Measurements from ENCODE around the gene MYRIP.
"Not testable (repeated sequence)": the region's sequence is repeated elsewhere in the genome, so short reads cannot be mapped to it uniquely, and the experiment has no call there.

MYRIP gene

DNA sequence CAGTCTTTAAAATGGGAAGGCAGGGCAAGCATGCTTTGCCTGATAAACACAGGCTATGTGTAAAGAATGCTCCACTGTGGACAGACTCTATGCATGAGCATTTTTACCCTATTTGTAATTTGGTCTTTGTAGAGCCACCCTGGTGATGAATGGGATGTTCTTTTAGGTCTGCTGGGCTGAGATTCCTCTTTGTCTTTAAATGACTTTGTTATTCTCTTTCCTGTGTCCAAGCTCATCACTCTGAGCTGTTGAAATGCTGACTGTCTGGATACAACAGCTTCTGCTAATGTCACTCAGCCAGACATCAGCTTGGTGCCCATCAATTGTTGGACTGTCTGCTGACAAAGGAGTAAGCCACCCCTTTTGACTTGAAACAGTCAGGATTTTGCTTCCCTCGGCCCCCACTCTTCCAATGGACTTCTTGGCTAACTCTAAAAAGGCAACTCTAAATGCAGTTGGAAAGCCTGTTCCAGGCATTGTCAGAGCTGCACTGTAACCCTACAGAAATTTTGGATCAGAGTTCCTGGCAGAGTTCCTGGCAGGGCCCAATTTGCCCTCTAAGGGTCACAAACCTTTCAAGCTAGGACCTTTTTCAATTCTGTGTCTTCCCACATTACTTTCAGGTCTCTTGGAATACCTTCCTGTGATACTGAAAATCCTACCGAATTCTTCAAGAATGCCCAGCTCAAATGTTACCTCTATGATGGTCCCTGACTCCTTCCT, 459.6 kb downstream of the MYRIP start:
- H3K4me3 ChIP-seq (ENCODE audit: low read depth in 1 of 2, low read length in 2 of 2), result no peak overlapping the region
- H3K4me1 ChIP-seq (ENCODE audit: insufficient read depth, low read length), result no peaks in the 10 kb centered on the region
- H3K9ac ChIP-seq (ENCODE audit: low read length), result no peak overlapping the region
- H3K27me3 ChIP-seq (ENCODE audit: control insufficient read depth in 1 of 2, insufficient read depth in 2 of 2, low read length in 2 of 2), result no peaks in the 10 kb centered on the region
- H3K9me3 ChIP-seq (ENCODE audit: low read length), result no peaks in the 10 kb centered on the region
- no peaks in the 10 kb centered on the region for H3K36me3 ChIP-seq (ENCODE audit: insufficient read depth, low read length)
- no peak overlapping the region for H3K27ac ChIP-seq (ENCODE audit: low read depth, low read length)

DNA sequence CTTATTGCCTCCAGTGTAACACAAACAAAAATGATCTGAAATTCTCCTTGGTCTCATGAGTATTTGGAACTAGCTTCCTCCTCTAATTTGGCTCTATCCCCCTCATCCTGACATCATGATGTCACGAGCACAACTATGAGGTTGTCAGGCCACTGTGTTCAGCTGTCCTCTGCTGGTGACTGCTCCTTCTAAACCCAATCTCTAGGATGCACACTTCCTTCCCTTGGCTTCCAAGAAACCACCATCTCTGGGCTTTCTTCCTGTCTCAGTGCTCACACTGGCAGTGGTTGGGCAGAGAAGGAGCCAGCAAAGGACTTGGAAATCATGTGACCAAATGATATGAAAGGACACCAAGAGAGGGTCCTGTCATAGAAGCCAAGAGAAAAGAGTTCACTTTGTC, 469.4 kb downstream of the MYRIP start:
- no peaks in the 10 kb centered on the region for H3K9me3 ChIP-seq (ENCODE audit: low read length)
- H3K4me3 ChIP-seq (ENCODE audit: low read depth in 1 of 2, low read length in 2 of 2), result no peak overlapping the region
- no peak overlapping the region for H3K27ac ChIP-seq (ENCODE audit: low read depth, low read length)
- no peak overlapping the region for H3K9ac ChIP-seq (ENCODE audit: low read length)
- H3K4me1 ChIP-seq (ENCODE audit: insufficient read depth, low read length), result no peaks in the 10 kb centered on the region
- H3K36me3 ChIP-seq (ENCODE audit: insufficient read depth, low read length), result no peaks in the 10 kb centered on the region
- H3K27me3 ChIP-seq (ENCODE audit: control insufficient read depth in 1 of 2, insufficient read depth in 2 of 2, low read length in 2 of 2), result no peaks in the 10 kb centered on the region

DNA sequence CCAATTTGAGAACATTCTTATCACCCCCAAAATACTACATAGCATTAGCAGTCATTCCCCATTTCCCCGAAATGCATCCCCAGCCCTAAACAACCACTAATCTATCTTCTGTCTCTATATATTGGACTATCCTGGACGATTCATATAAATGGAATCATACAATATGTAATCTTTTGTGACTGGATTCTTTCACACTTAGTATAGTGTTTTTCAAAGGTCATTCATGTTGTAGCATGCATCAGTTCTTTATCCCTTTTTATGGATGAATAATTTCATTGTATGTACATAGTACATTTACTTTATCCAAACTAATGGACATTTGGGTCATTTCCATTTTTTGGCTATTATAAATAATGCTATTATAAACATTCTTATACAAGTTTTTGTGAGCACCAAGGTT, 472.6 kb downstream of the MYRIP start:
- no peak overlapping the region for H3K4me3 ChIP-seq (ENCODE audit: low read depth in 1 of 2, low read length in 2 of 2)
- no peak overlapping the region for H3K27ac ChIP-seq (ENCODE audit: low read depth, low read length)
- no peaks in the 10 kb centered on the region for H3K9me3 ChIP-seq (ENCODE audit: low read length)
- no peak overlapping the region for H3K9ac ChIP-seq (ENCODE audit: low read length)
- no peaks in the 10 kb centered on the region for H3K4me1 ChIP-seq (ENCODE audit: insufficient read depth, low read length)
- no peaks in the 10 kb centered on the region for H3K27me3 ChIP-seq (ENCODE audit: control insufficient read depth in 1 of 2, insufficient read depth in 2 of 2, low read length in 2 of 2)
- no peaks in the 10 kb centered on the region for H3K36me3 ChIP-seq (ENCODE audit: insufficient read depth, low read length)

DNA sequence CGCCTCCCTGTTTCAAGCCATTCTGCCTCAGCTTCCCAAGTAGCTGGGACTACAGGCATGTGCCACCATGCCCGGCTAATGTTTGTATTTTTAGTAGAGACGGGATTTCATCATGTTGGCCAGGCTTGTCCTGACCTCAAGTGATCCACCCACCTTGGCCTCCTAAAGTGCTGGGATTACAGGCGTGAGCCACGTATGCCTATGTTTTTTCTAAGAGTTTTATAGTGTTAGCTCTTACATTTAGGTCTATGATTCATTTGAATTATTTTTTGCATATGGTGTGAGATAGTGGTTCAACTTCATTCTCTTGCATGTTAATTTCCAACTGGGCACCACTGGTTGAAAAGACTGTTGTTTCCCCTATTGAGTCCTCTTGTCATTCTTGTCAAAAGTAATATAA, 473.6 kb downstream of the MYRIP start:
- H3K9ac ChIP-seq (ENCODE audit: low read length); H3K27me3 ChIP-seq (ENCODE audit: control insufficient read depth in 1 of 2, insufficient read depth in 2 of 2, low read length in 2 of 2); H3K9me3 ChIP-seq (ENCODE audit: low read length); H3K4me1 ChIP-seq (ENCODE audit: insufficient read depth, low read length); H3K4me3 ChIP-seq (ENCODE audit: low read depth in 1 of 2, low read length in 2 of 2); H3K36me3 ChIP-seq (ENCODE audit: insufficient read depth, low read length); H3K27ac ChIP-seq (ENCODE audit: low read depth, low read length): not testable (repeated sequence)

- Histone ChIP-seq H3K4me3 (ENCODE audit: low read depth in 1 of 2, low read length in 2 of 2) (no peak overlapping the region), H3K36me3 (ENCODE audit: insufficient read depth, low read length) (no peaks in the 10 kb centered on the region), H3K9me3 (ENCODE audit: low read length) (no peaks in the 10 kb centered on the region), H3K9ac (ENCODE audit: low read length) (no peak overlapping the region), H3K27me3 (ENCODE audit: control insufficient read depth in 1 of 2, insufficient read depth in 2 of 2, low read length in 2 of 2) (no peaks in the 10 kb centered on the region), H3K4me1 (ENCODE audit: insufficient read depth, low read length) (no peaks in the 10 kb centered on the region), H3K27ac (ENCODE audit: low read depth, low read length) (no peak overlapping the region)
These were observed 477.8 kb downstream of the MYRIP start for GRCh38 chr3:40287248-40287647.

GRCh38 chr3:40290396-40290795, 481.0 kb downstream of the MYRIP start:
- no peak overlapping the region for H3K27ac ChIP-seq (ENCODE audit: low read depth, low read length)
- no peak overlapping the region for H3K4me3 ChIP-seq (ENCODE audit: low read depth in 1 of 2, low read length in 2 of 2)

GRCh38 chr3:40291471-40291870, 482.1 kb downstream of the MYRIP start:
- Histone ChIP-seq H3K9me3 (ENCODE audit: low read length) (no peaks in the 10 kb centered on the region), H3K36me3 (ENCODE audit: insufficient read depth, low read length) (peaks cover 4% of the 10 kb centered on the region), H3K4me3 (ENCODE audit: low read depth in 1 of 2, low read length in 2 of 2) (no peak overlapping the region), H3K27ac (ENCODE audit: low read depth, low read length) (no peak overlapping the region), H3K27me3 (ENCODE audit: control insufficient read depth in 1 of 2, insufficient read depth in 2 of 2, low read length in 2 of 2) (no peaks in the 10 kb centered on the region), H3K9ac (ENCODE audit: low read length) (no peak overlapping the region), H3K4me1 (ENCODE audit: insufficient read depth, low read length) (no peaks in the 10 kb centered on the region)

More at GRCh38 chr3:40290396-40290795, 481.0 kb downstream of the MYRIP start:
- H3K9ac ChIP-seq (ENCODE audit: low read length), result no peak overlapping the region
- H3K4me1 ChIP-seq (ENCODE audit: insufficient read depth, low read length), result no peaks in the 10 kb centered on the region
- no peaks in the 10 kb centered on the region for H3K9me3 ChIP-seq (ENCODE audit: low read length)
- no peaks in the 10 kb centered on the region for H3K27me3 ChIP-seq (ENCODE audit: control insufficient read depth in 1 of 2, insufficient read depth in 2 of 2, low read length in 2 of 2)
- H3K36me3 ChIP-seq (ENCODE audit: insufficient read depth, low read length), result peaks cover 4% of the 10 kb centered on the region

GRCh38 chr3:40292637-40293349, 483.4 kb downstream of the MYRIP start:
- no peak overlapping the region for H3K27ac ChIP-seq (ENCODE audit: low read depth, low read length)
- H3K36me3 ChIP-seq (ENCODE audit: insufficient read depth, low read length), result peaks cover 4% of the 10 kb centered on the region
- no peaks in the 10 kb centered on the region for H3K9me3 ChIP-seq (ENCODE audit: low read length)
- H3K27me3 ChIP-seq (ENCODE audit: control insufficient read depth in 1 of 2, insufficient read depth in 2 of 2, low read length in 2 of 2), result no peaks in the 10 kb centered on the region
- H3K4me1 ChIP-seq (ENCODE audit: insufficient read depth, low read length), result no peaks in the 10 kb centered on the region
- H3K4me3 ChIP-seq (ENCODE audit: low read depth in 1 of 2, low read length in 2 of 2), result no peak overlapping the region
- H3K9ac ChIP-seq (ENCODE audit: low read length), result no peak overlapping the region

DNA sequence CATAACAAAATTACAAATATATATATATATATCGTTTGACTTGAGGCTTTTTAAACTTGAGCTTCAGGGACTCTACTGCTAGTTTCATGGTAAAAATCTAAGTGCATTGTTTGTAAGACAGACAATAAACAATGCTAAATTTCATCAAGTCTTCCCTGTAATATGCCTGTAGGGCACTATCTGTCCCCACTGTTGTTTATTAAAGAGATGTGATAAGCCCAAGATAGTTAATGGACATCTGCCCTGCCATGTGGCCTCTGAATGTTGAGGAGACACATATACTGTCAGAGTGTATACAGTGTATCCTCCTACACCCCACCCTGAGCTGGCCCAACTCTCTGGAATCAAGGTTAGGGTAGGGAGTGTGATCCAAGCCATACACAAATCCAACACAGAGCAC, 485.0 kb downstream of the MYRIP start:
- no peak overlapping the region for H3K27ac ChIP-seq (ENCODE audit: low read depth, low read length)

DNA sequence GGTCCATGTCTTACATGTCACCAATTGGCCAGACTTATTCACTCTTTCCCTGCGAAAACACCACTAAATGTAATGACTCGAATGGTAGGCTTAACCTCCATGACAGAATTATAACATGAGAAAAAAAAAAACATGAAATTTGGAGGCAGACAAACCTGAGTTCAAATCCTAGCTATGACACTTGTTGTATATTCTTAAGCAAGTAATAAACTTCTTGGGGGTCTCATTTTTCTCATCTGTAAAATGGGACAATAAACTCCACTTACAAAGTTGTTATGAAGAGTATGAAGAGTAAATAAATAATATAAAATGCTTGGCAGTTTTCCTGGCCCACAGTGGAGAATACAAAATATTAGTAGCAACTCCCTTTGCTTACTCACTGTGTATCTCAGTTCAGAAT, 488.7 kb downstream of the MYRIP start:
- Histone ChIP-seq H3K36me3 (ENCODE audit: insufficient read depth, low read length) (peaks cover 4% of the 10 kb centered on the region), H3K27ac (ENCODE audit: low read depth, low read length) (no peak overlapping the region), H3K4me3 (ENCODE audit: low read depth in 1 of 2, low read length in 2 of 2) (no peak overlapping the region), H3K4me1 (ENCODE audit: insufficient read depth, low read length) (no peaks in the 10 kb centered on the region), H3K9me3 (ENCODE audit: low read length) (no peaks in the 10 kb centered on the region), H3K27me3 (ENCODE audit: control insufficient read depth in 1 of 2, insufficient read depth in 2 of 2, low read length in 2 of 2) (no peaks in the 10 kb centered on the region), H3K9ac (ENCODE audit: low read length) (no peak overlapping the region)

More for the DNA sequence above, 485.0 kb downstream of the MYRIP start:
- Histone ChIP-seq H3K36me3 (ENCODE audit: insufficient read depth, low read length) (peaks cover 4% of the 10 kb centered on the region), H3K9ac (ENCODE audit: low read length) (no peak overlapping the region), H3K9me3 (ENCODE audit: low read length) (no peaks in the 10 kb centered on the region), H3K4me1 (ENCODE audit: insufficient read depth, low read length) (no peaks in the 10 kb centered on the region), H3K4me3 (ENCODE audit: low read depth in 1 of 2, low read length in 2 of 2) (no peak overlapping the region), H3K27me3 (ENCODE audit: control insufficient read depth in 1 of 2, insufficient read depth in 2 of 2, low read length in 2 of 2) (no peaks in the 10 kb centered on the region)

- Histone ChIP-seq H3K36me3 (ENCODE audit: insufficient read depth, low read length) (peaks cover 4% of the 10 kb centered on the region), H3K4me3 (ENCODE audit: low read depth in 1 of 2, low read length in 2 of 2) (no peak overlapping the region), H3K27ac (ENCODE audit: low read depth, low read length) (no peak overlapping the region), H3K27me3 (ENCODE audit: control insufficient read depth in 1 of 2, insufficient read depth in 2 of 2, low read length in 2 of 2) (no peaks in the 10 kb centered on the region), H3K9me3 (ENCODE audit: low read length) (no peaks in the 10 kb centered on the region), H3K4me1 (ENCODE audit: insufficient read depth, low read length) (no peaks in the 10 kb centered on the region), H3K9ac (ENCODE audit: low read length) (no peak overlapping the region)
These were observed 489.8 kb downstream of the MYRIP start for GRCh38 chr3:40299130-40299720.

Data from muscle layer of colon (tissue), 2 donors.